ENCODE results near the gene CDCA5.
"Not testable (repeated sequence)": the region's sequence is repeated elsewhere in the genome, so short reads cannot be mapped to it uniquely, and the experiment has no call there.

CDCA5 gene

DNA sequence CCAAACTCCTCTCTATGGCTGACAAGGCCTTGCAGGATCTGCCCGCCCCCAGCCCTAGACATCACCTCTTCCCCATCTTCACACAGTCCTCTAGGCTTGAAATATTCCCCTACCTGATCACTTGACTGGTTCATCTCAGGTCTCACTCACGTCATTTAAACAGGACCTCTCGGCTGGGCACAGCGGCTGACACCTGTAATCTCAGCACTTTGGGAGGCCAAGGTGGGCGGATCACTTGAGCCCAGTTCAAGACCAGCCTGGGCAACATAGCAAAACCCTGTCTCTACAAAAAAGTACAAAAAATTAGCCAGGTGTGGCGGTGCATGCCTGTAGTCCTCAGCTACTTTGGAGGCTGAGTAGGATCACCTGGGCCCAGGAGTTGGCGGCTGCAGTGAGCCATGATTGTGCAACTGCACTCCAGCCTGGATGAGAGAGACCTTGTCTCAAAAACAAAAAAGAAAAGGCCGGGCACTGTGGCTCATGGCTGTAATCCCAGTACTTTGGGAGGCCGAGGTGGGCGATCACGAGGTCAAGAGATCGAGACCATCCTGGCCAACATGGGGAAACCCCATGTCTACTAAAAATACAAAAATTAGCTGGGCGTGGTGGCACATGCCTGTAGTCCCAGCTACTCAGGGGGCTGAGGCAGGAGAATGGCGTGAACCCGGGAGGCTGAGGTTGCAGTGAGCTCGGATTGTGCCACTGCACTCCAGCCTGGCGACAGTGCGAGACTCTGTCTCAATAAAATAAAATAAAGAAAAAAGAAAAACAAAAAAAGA, 35.2 kb upstream of the CDCA5 start:
- not testable (repeated sequence) for DNase-seq

DNA sequence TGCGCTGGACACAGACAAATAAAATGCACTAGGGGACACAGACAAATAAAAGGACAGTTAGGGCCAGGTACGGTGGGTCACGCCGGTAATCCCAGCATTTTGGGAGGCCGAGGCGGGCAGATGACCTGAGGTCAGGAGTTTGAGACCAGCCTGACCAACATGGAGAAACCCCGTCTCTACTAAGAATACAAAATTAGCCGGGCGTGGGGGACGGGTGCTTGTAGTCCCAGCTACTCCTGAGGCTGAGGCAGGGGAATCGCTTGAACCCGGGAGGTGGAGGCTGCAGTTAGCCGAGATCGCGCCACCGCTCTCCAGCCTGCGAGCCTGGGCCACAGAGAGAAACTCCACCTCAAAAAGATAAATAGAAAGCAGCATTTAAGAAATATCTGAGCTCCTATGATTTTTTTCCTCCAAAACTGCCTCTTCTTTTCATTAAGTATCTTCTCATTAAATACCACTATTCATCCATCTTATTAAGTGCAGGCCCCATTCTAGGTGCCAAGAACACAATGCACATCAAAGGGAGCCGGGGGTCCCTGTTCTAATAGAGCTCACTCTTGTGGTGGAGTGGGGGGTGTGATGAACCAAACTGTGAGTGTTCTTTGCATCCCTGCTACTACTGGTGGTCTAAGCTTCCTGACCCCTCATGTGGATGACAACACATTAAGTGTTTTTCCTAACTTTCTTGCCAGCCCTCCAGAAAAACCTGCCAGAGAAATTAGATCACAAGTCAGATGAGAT, 34.4 kb upstream of the CDCA5 start:
- no peak for DNase-seq

DNA sequence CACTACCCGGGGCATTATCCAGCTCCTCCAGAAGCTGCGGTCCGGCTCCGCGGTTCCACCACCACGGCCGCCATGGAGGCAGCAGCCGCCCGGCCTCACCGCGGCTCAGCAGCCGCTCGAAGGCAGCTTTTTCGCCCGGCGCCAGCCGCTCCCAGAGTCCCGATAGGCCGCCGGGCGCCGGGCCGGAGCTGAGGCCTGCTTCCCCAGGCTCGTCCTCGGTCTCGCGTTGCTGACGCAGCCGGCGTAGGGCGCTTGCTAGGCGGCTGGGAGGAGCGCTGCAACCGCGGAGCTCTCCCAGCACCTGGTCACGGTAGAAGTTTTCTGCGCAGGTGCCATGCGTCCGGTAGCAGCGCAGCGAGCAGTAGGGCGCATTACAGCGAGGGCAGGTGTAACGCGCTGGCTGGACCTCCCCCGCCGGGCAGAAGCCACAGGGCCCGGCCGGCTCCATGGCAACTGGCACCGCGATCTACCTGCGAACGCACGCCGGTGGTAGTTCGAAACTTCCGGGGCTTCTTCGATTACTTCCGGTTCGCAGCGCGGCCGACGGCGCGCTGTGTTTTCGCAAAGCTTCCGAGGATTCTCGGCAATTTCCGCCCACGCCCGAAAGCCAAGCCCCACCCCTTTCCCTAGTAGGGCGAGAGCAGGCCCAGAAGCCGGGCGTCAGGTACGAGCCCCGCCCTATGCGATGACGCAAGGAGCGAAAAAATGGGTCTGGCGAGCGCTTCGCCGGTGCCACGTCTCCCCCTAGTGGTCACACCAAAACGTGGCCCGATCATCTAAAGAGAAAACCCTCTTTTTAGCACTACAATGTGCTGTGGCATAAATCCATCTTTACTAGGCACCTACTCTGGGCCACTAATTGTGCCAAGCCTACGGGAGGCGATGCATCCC, 33.6 kb upstream of the CDCA5 start, which contains the start of gene ZNHIT2:
TSS of gene ZNHIT2 (minus strand) at position 496 of the 891 bp plus-strand sequence. CDS start at position 448, 48 bp downstream.
- DNase-seq: peak; percentile 100

- peak; percentile 85 for DNase-seq
Observed at GRCh38 chr11:65116370-65117205, 32.7 kb upstream of the CDCA5 start.

GRCh38 chr11:65115361-65116082, 31.7 kb upstream of the CDCA5 start:
- no peak for DNase-seq

GRCh38 chr11:65114538-65115171, 30.8 kb upstream of the CDCA5 start:
- no peak for DNase-seq

DNA sequence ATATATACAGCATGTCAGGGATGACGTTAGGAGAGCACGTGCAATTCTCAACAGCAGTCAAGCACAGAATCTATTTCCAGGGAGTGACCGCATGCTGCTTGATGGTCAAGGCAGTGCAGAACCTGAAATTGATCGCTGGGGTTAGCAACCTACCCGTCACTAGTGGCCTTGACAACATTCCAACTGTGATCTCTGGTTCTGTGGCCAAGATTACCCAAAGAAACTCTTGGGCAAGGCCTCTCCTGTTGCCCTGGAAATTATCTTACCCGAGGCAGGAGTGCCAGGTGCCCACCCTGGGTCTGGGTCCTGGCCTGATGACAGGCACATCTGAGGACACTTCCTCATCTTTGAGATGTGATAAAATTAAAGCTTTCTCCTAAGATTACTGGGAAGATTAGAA, 30.0 kb upstream of the CDCA5 start:
- DNase-seq: no peak

- DNase-seq: no peak
Observed at GRCh38 chr11:65113361-65113756, 29.5 kb upstream of the CDCA5 start.

- peak; percentile 84 for DNase-seq
Observed at GRCh38 chr11:65112546-65113360, 28.9 kb upstream of the CDCA5 start.

DNA sequence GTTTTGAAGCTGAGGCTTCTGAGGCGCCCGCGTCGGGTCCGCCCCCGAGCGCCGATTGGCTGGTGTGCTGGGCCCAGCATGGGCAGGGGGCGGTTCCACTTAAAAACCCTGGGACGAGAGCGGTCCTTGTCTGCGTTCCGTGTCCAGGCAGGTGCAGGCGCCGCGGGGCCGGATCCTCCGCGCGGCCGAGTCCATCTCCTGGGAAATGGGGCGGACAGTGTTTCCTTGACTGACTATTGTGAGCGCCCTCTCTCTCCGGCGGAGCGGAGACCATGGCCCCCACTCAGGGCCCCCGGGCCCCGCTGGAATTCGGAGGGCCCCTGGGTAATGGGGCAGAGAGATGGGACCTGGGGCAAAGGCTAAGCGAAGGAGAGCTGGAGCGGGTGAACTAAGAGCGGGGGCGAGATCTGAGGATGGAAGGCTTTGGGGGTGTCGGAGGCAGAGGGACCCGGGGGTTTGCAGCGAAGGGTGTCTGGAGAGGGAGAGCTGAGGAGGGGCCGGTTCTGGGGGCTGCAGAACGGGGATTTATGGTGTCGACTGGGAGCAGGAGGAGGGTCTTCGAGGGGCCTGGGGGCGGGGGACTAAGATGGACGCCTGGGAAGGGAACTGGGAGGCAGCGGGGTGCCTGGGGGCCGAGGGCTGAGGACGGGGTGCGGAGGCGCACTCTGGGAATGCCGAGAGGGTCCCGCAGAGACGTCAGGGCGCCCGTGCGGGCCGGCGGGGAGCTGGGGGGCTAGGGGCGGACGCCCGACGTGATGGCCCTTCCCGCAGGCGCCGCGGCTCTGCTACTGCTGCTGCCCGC, 28.1 kb upstream of the CDCA5 start, which contains the start of gene TM7SF2:
TSS of gene TM7SF2 (plus strand) at position 129 of the 802 bp plus-strand sequence. CDS start at position 273, 144 bp downstream.
- peak; percentile 99 for DNase-seq

- no peak for DNase-seq
Observed at GRCh38 chr11:65111159-65111743, 27.4 kb upstream of the CDCA5 start.

- peak; percentile 91 for DNase-seq
Observed at GRCh38 chr11:65110354-65110861, 26.6 kb upstream of the CDCA5 start.

DNA sequence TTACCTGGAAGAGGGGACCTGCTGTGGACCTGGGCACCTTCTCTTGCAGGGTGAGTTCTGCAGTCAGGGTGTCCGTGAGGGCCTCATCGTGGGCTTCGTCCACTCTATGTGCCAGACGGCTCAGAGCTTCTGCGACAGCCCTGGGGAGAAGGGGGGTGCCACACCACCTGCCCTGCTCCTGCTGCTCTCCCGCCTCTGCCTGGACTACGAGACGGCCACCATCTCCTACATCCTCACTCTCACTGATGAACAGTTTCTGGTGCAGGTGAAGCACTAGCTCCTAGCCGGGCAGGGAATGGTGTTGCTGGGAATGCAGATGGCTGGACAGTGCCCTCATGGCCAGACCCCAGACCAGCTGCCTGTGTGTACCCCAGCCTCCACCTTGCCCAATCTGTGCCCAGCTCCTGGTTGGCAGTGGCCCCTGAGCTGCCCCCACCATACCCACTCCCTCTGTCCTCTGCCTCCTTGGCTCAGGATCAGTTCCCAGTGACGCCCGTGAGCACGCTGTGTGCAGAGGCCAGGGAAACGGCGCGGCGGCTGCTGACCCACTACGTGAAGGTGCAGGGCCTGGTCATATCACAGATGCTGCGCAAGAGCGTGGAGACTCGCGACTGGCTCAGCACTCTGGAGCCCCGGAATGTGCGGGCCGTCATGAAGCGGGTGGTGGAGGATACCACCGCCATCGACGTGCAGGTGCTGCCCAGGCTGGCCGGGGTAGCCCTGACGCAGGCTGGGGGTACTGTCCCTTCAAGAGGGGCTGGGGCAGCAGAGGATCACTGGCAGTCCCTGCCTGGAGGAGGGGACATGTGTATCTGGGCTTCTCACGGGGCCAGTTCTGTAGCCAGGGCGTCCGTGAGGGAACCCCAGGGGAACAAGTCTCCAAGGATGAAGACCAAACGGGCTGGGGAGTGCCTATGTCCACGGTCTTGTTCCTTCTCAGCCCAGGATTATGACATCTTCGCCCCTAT, 25.7 kb upstream of the CDCA5 start:
- no peak for DNase-seq

DNA sequence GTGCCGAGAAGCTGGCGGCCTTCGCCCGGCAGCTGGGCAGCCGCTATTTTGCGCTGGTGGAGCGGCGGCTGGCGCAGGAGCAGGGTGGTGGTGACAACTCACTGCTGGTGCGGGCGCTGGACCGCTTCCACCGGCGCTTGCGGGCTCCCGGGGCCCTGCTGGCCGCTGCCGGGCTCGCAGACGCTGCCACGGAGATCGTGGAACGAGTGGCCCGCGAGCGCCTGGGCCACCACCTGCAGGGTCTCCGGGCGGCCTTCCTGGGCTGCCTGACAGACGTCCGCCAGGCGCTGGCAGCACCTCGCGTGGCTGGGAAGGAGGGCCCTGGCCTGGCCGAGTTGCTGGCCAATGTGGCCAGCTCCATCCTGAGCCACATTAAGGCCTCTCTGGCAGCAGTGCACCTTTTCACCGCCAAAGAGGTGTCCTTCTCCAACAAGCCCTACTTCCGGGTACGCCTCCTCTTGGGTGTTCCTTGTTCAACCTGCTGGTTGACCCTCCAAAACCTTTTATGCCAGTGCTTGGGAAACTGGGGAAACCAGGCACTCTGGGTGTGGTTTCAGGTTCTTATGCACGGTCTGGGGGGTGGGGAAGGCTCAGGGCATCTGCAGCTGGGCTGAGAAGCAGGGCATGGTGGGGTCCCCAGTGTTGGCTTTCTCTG, 24.8 kb upstream of the CDCA5 start:
- no peak for DNase-seq

DNA sequence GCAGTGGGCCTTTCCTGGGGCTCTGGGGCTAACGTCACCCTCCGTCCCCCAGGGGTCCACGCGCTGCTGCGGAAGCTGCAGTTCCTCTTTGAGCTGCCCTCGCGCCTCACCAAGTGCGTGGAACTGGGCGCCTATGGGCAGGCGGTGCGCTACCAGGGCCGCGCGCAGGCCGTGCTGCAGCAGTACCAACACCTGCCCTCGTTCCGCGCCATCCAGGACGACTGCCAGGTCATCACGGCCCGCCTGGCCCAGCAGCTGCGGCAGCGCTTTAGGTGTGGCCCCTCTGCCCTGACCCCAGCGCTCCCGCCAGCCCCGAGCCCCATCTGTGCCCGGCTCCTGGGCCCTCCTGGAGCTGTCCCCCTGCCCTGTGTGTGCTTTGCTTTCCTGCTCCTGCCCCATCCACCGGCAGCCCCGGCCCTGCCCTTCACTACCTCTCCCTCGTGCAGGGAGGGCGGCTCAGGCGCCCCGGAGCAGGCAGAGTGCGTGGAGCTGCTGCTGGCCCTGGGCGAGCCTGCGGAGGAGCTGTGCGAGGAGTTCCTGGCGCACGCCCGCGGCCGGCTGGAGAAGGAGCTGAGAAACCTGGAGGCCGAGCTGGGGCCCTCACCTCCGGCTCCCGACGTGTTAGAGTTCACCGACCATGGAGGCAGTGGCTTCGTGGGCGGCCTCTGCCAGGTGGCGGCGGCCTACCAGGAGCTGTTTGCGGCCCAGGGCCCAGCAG, 24.1 kb upstream of the CDCA5 start:
- DNase-seq: no peak

- no peak for DNase-seq
Observed at GRCh38 chr11:65107078-65107477, 23.2 kb upstream of the CDCA5 start.

Data from DMS53 (cell line).